ENCODE results near the gene TPSB2. TPM values are rescaled to one million over a fixed set of nuclear protein-coding genes. Genes with fewer than 3 reads are reported as not detected.

The TPSB2 gene
- total RNA-seq, 1 experiment from 2014 or later, result 16.7 TPM

DNA sequence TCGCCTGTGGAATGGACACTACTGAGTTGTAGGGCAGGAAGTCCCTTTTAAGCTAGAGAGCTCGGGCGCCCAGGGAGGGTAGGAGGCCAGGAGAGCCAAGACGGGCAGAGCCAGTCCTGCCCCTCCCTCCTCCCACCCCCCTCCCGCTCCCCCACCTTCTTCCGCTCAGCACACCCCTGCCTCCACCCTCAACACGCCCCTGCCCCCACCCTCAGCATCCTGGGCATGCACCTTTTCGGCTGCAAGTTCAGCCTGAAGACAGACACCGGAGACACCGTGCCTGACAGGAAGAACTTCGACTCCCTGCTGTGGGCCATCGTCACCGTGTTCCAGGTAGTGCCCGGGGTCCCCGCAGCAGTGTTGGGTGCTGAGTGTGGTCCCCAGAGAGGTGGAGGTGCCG, 23.2 kb downstream of the TPSB2 start:
- POLR2A ChIA-PET (ENCODE audit: low non-redundant PET), result no interaction called here
- no peaks in the 10 kb centered on the region for H3K4me1 ChIP-seq (ENCODE audit: insufficient read depth, low read length, poor library complexity, severe bottlenecking)

GRCh38 chr16:1206326-1206725, 23.7 kb downstream of the TPSB2 start:
- BruUV-seq (replicated peaks), result no TSS peak
- no peak for DNase-seq (ENCODE audit: low spot score)

More for the DNA sequence above, 23.2 kb downstream of the TPSB2 start:
- H3K36me3 ChIP-seq (ENCODE audit: insufficient read depth, low read length, poor library complexity, severe bottlenecking), result peaks cover 48% of the 10 kb centered on the region
- CTCF ChIA-PET, result no interaction called here
- TF ChIP-seq EZH2 (IDR thresholded peaks at IDR 0.05; ENCODE audit: borderline replicate concordance, low read depth, low read length, poor library complexity, severe bottlenecking) (no peak), CTCF (conservative IDR thresholded peaks at IDR 0.05; ENCODE audit: low read depth, low read length) (no peak)
- H3K27ac ChIP-seq (ENCODE audit: low read depth, low read length, poor library complexity, severe bottlenecking), result no peak overlapping the region
- no TSS peak for BruUV-seq (replicated peaks)
- no peaks in the 10 kb centered on the region for H3K9me3 ChIP-seq (ENCODE audit: low read depth, low read length, poor library complexity, severe bottlenecking)
- H3K27me3 ChIP-seq (replicated peaks; ENCODE audit: insufficient read depth, low read depth, low read length, poor library complexity), result no peaks in the 10 kb centered on the region
- H3K4me3 ChIP-seq (ENCODE audit: low read depth, low read length, poor library complexity, severe bottlenecking), result no peak overlapping the region
- intact Hi-C loops (cut with micrococcal nuclease; ENCODE audit: unreplicated experiment), result no loop called here
- DNase-seq (ENCODE audit: low spot score), result no peak

GRCh38 chr16:1204933-1205332, 25.1 kb downstream of the TPSB2 start:
- CTCF ChIA-PET, result no interaction called here

More at GRCh38 chr16:1206326-1206725, 23.7 kb downstream of the TPSB2 start:
- no peaks in the 10 kb centered on the region for H3K9me3 ChIP-seq (ENCODE audit: low read depth, low read length, poor library complexity, severe bottlenecking)
- ChIA-PET POLR2A (ENCODE audit: low non-redundant PET) (no interaction called here), CTCF (no interaction called here)
- no peak overlapping the region for H3K27ac ChIP-seq (ENCODE audit: low read depth, low read length, poor library complexity, severe bottlenecking)
- TF ChIP-seq EZH2 (IDR thresholded peaks at IDR 0.05; ENCODE audit: borderline replicate concordance, low read depth, low read length, poor library complexity, severe bottlenecking), result no peak
- TF ChIP-seq CTCF (conservative IDR thresholded peaks at IDR 0.05; ENCODE audit: low read depth, low read length), result no peak
- peaks cover 49% of the 10 kb centered on the region for H3K36me3 ChIP-seq (ENCODE audit: insufficient read depth, low read length, poor library complexity, severe bottlenecking)
- H3K27me3 ChIP-seq (replicated peaks; ENCODE audit: insufficient read depth, low read depth, low read length, poor library complexity), result no peaks in the 10 kb centered on the region
- intact Hi-C loops (cut with micrococcal nuclease; ENCODE audit: unreplicated experiment), result no loop called here
- H3K4me3 ChIP-seq (ENCODE audit: low read depth, low read length, poor library complexity, severe bottlenecking), result no peak overlapping the region
- no peaks in the 10 kb centered on the region for H3K4me1 ChIP-seq (ENCODE audit: insufficient read depth, low read length, poor library complexity, severe bottlenecking)

More at GRCh38 chr16:1204933-1205332, 25.1 kb downstream of the TPSB2 start:
- intact Hi-C loops (cut with micrococcal nuclease; ENCODE audit: unreplicated experiment), result no loop called here
- no peaks in the 10 kb centered on the region for H3K4me1 ChIP-seq (ENCODE audit: insufficient read depth, low read length, poor library complexity, severe bottlenecking)
- H3K27me3 ChIP-seq (replicated peaks; ENCODE audit: insufficient read depth, low read depth, low read length, poor library complexity), result no peaks in the 10 kb centered on the region
- POLR2A ChIA-PET (ENCODE audit: low non-redundant PET), result no interaction called here
- no TSS peak for BruUV-seq (replicated peaks)
- H3K9me3 ChIP-seq (ENCODE audit: low read depth, low read length, poor library complexity, severe bottlenecking), result no peaks in the 10 kb centered on the region
- peaks cover 42% of the 10 kb centered on the region for H3K36me3 ChIP-seq (ENCODE audit: insufficient read depth, low read length, poor library complexity, severe bottlenecking)
- no peak overlapping the region for H3K27ac ChIP-seq (ENCODE audit: low read depth, low read length, poor library complexity, severe bottlenecking)
- no peak overlapping the region for H3K4me3 ChIP-seq (ENCODE audit: low read depth, low read length, poor library complexity, severe bottlenecking)
- DNase-seq (ENCODE audit: low spot score), result no peak
- TF ChIP-seq CTCF (conservative IDR thresholded peaks at IDR 0.05; ENCODE audit: low read depth, low read length) (no peak), EZH2 (IDR thresholded peaks at IDR 0.05; ENCODE audit: borderline replicate concordance, low read depth, low read length, poor library complexity, severe bottlenecking) (no peak)

Measured in A673 (cell line).